Fibroblast of lung (primary cell): ENCODE results near the gene ZNF750. TPM values are rescaled to one million over a fixed set of nuclear protein-coding genes. Genes with fewer than 3 reads are reported as not detected.

Experiments used
- DNase-seq, 2 donors: peaks; one replicate each; pipeline versions ENCODE4 v3.0.0 to v3.0.0-alpha.2; 2010; ENCODE audit warnings: low read depth in 2 of 2
- H2AFZ ChIP-seq: 2 replicates; pipeline ENCODE4 v1.5.1; 2012; ENCODE audit warnings: low read length, control low read depth, inconsistent platforms
- H3K27ac ChIP-seq: 2 replicates; pipeline ENCODE4 v1.5.1; 2011; ENCODE audit warnings: low read length, control low read depth; ENCODE audit not compliant: insufficient read depth
- H3K27me3 ChIP-seq: 2 replicates; pipeline ENCODE4 v1.5.1; 2011; ENCODE audit warnings: mild to moderate bottlenecking, low read length; ENCODE audit not compliant: control insufficient read depth, insufficient read depth
- H3K36me3 ChIP-seq: 2 replicates; pipeline ENCODE4 v1.5.1; 2011; ENCODE audit warnings: low read length; ENCODE audit not compliant: control insufficient read depth, insufficient read depth
- H3K4me1 ChIP-seq: 2 replicates; pipeline ENCODE4 v1.5.1; 2011; ENCODE audit warnings: low read length; ENCODE audit not compliant: control insufficient read depth, insufficient read depth; ENCODE audit errors: extremely low read depth
- H3K4me2 ChIP-seq: 2 replicates; pipeline ENCODE4 v1.5.1; 2011; ENCODE audit warnings: low read length, control low read depth; ENCODE audit not compliant: insufficient read depth; ENCODE audit errors: extremely low read depth
- H3K4me3 ChIP-seq, 4 experiments: fragments of 200-600 bp in 1 of 4; sonication (generic) in 1 of 4; replicated peaks in 1 of 4; 2 replicates each; pipeline ENCODE4 v1.5.1; 2011 to 2016; ENCODE audit warnings: low read length in 4 of 4, low read depth in 3 of 4, mild to moderate bottlenecking in 3 of 4, control low read depth in 2 of 4, inconsistent platforms in 1 of 4, mixed read lengths in 1 of 4; ENCODE audit not compliant: insufficient read depth in 1 of 4; ENCODE audit errors: control extremely low read depth in 1 of 4
- H3K79me2 ChIP-seq: 2 replicates; pipeline ENCODE4 v1.5.1; 2012; ENCODE audit warnings: mild to moderate bottlenecking, low read length, inconsistent platforms; ENCODE audit not compliant: control insufficient read depth, insufficient read depth
- H3K9ac ChIP-seq: 2 replicates; pipeline ENCODE4 v1.5.1; 2011; ENCODE audit warnings: mild to moderate bottlenecking, low read length, control low read depth; ENCODE audit not compliant: insufficient read depth
- H3K9me3 ChIP-seq: 2 replicates; pipeline ENCODE4 v1.5.1; 2012; ENCODE audit warnings: low read depth, low read length; ENCODE audit not compliant: control insufficient read depth, insufficient read depth
- H4K20me1 ChIP-seq: 2 replicates; pipeline ENCODE4 v1.5.1; 2011; ENCODE audit warnings: low read length; ENCODE audit not compliant: control insufficient read depth, insufficient read depth; ENCODE audit errors: extremely low read depth
- CTCF ChIP-seq, 2 donors: IDR thresholded peaks in 1 of 2; conservative IDR thresholded peaks in 1 of 2; 1 replicate in 1 of 2; 2 replicates in 1 of 2; pipeline ENCODE4 v1.5.1; 2011 to 2012; ENCODE audit warnings: low read length in 2 of 2, control low read depth in 1 of 2, inconsistent platforms in 1 of 2, low read depth in 1 of 2, mild to moderate bottlenecking in 1 of 2
- EZH2 ChIP-seq: IDR thresholded peaks from 2 replicates; pipeline ENCODE4 v1.5.1; 2012; ENCODE audit warnings: low read length, control low read depth, mild to moderate bottlenecking; ENCODE audit errors: missing control alignments
- polyA plus RNA-seq, 2 donors: library from polyadenylated mRNA; depleted of rRNA in 1 of 2; stranded (reverse) in 1 of 2; unstranded in 1 of 2; fragments of >200 nt; gene quantifications; 2 replicates each; pipeline ENCODE4 v1.2.1, GENCODE V29; 2011 to 2012; ENCODE audit warnings: missing spikeins in 1 of 2
- total RNA-seq: library from RNA; depleted of rRNA; stranded (reverse); fragments of >200 nt; gene quantifications from 2 replicates; pipeline ENCODE4 v1.2.1, GENCODE V29; 2014

Gene ZNF750
- total and polyA plus RNA-seq, 2 donors (not counting 1 experiment from before 2014, with no cell fraction given): not detected

- H3K9me3 ChIP-seq: no peaks in the 10 kb centered on the region
Measured at GRCh38 chr17:82826211-82826610, 13.6 kb downstream of the ZNF750 start.

GRCh38 chr17:82825540-82826124, 14.2 kb downstream of the ZNF750 start:
- no peaks in the 10 kb centered on the region for H4K20me1 ChIP-seq
- H3K27ac ChIP-seq: no peak overlapping the region
- no peak overlapping the region for H2AFZ ChIP-seq
- no peak overlapping the region for H3K9ac ChIP-seq
- no peaks in the 10 kb centered on the region for H3K36me3 ChIP-seq
- H3K4me2 ChIP-seq: no peak overlapping the region
- DNase-seq: no peak
- H3K4me1 ChIP-seq: no peaks in the 10 kb centered on the region
- H3K79me2 ChIP-seq: no peaks in the 10 kb centered on the region
- no peaks in the 10 kb centered on the region for H3K27me3 ChIP-seq
- H3K9me3 ChIP-seq: no peaks in the 10 kb centered on the region
- TF ChIP-seq EZH2 (no peak), CTCF (conservative IDR thresholded peaks at IDR 0.05 in 1 of 2, IDR thresholded peaks at IDR 0.05 in 1 of 2; ENCODE audit: low read depth in 1 of 2, low read length in 2 of 2) (no peak)
- H3K4me3 ChIP-seq: no peak overlapping the region

More at GRCh38 chr17:82826211-82826610, 13.6 kb downstream of the ZNF750 start:
- H3K4me1 ChIP-seq: no peaks in the 10 kb centered on the region
- no peak overlapping the region for H3K4me3 ChIP-seq
- no peaks in the 10 kb centered on the region for H3K79me2 ChIP-seq
- H3K27ac ChIP-seq: no peak overlapping the region
- no peaks in the 10 kb centered on the region for H3K36me3 ChIP-seq
- TF ChIP-seq CTCF (conservative IDR thresholded peaks at IDR 0.05 in 1 of 2, IDR thresholded peaks at IDR 0.05 in 1 of 2; ENCODE audit: low read depth in 1 of 2, low read length in 2 of 2) (no peak), EZH2 (no peak)
- no peak overlapping the region for H2AFZ ChIP-seq
- no peak overlapping the region for H3K4me2 ChIP-seq
- DNase-seq: no peak
- H3K27me3 ChIP-seq: no peaks in the 10 kb centered on the region
- H3K9ac ChIP-seq: no peak overlapping the region
- H4K20me1 ChIP-seq: no peaks in the 10 kb centered on the region

- no peaks in the 10 kb centered on the region for H3K79me2 ChIP-seq
- no peak for TF ChIP-seq EZH2
- TF ChIP-seq CTCF (conservative IDR thresholded peaks at IDR 0.05 in 1 of 2, IDR thresholded peaks at IDR 0.05 in 1 of 2; ENCODE audit: low read depth in 1 of 2, low read length in 2 of 2): no peak
- no peaks in the 10 kb centered on the region for H3K4me1 ChIP-seq
- no peak overlapping the region for H3K9ac ChIP-seq
- no peaks in the 10 kb centered on the region for H3K9me3 ChIP-seq
- no peak overlapping the region for H2AFZ ChIP-seq
- no peak overlapping the region for H3K27ac ChIP-seq
- H3K4me2 ChIP-seq: no peak overlapping the region
- H3K36me3 ChIP-seq: no peaks in the 10 kb centered on the region
- H3K4me3 ChIP-seq: no peak overlapping the region
- no peaks in the 10 kb centered on the region for H3K27me3 ChIP-seq
- no peak for DNase-seq
- H4K20me1 ChIP-seq: no peaks in the 10 kb centered on the region
Measured at GRCh38 chr17:82823004-82823403, 16.8 kb downstream of the ZNF750 start.
